GM19023 (cell line): ENCODE results near the gene BICRA.

Source experiments
- ATAC-seq: cut with Tn5 transposase; IDR thresholded peaks from one replicate; pipeline ENCODE4 v1.9.1; 2021; ENCODE audit warnings: mild to moderate bottlenecking, moderate library complexity; ENCODE audit not compliant: unreplicated experiment

BICRA gene

DNA sequence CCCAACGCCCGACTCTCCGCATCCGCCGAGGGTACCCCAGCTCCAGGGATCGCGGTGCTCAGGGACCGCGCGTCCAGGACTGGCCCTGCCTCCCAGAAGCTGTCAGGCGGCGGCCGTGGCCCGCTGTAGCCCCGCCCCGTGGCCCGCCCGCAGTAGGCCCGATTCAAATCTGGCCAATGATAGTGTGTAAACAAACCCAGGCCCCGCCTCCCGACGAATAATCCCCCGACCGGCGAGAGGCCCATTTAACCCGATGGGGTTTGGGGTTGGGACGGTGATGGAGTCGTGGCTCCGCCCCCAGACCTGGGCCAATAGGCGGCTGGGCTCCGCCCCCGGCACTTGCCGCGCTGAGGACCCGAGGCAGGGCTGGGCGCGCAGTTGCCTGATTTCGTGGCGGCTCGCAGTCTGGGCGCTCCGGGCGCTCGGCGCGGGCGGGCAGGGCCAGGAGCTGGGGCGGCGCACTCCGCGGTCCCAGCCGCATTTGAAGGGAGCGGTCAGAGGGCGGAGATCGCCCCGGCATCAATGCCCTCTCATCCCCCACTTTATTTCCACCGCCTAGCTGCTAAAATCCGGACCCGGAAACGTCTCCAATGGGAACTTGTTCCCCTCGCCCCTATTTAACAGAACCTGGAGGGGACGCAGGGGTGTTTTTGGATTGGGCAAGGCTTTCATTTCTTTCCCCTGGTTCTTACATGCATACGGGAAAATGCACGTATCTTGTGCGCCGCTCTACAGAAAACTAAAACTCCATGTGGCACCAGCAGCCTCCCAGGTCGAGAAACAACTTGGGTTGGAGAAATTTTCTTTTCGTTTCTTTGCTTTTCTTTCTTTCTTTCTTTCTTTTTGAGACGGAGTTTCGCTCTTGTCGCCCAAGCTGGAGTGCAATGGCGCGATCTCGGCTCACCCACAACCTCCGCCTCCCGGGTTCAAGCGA, 8.4 kb upstream of the BICRA start:
- peak; percentile 97 for ATAC-seq

DNA sequence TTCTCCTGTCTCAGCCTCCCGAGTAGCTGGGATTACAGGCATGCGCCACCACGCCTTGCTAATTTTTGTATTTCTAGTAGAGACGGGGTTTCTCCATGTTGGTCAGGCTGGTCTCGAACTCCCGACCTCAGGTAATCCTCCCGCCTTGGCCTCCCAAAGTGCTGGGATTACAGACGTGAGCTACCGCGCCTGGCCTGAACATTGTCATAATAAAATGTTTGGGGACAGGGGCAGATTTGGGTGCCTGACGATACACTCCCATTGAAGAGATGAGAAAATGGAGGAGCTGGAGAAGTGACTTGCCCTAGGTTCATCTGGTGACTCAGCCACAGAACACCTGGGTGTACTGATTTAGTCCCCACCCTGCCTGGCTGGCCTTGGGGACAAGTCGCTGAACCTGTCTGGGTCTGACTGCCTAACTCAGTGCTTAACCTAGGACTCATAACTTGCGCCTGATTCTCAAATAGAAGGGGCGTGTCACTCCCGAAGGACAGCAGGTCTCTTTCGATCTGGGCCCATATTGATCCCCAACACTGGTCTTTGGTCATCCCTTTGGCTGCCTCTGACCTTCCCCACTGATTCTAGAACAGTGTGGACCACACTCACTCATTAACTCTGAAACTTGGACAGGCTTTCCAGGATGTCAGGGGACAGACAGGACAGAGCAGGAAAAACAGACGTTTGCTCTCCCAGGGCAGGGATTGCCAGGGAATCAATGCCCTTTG, 7.6 kb upstream of the BICRA start:
- ATAC-seq: no peak

DNA sequence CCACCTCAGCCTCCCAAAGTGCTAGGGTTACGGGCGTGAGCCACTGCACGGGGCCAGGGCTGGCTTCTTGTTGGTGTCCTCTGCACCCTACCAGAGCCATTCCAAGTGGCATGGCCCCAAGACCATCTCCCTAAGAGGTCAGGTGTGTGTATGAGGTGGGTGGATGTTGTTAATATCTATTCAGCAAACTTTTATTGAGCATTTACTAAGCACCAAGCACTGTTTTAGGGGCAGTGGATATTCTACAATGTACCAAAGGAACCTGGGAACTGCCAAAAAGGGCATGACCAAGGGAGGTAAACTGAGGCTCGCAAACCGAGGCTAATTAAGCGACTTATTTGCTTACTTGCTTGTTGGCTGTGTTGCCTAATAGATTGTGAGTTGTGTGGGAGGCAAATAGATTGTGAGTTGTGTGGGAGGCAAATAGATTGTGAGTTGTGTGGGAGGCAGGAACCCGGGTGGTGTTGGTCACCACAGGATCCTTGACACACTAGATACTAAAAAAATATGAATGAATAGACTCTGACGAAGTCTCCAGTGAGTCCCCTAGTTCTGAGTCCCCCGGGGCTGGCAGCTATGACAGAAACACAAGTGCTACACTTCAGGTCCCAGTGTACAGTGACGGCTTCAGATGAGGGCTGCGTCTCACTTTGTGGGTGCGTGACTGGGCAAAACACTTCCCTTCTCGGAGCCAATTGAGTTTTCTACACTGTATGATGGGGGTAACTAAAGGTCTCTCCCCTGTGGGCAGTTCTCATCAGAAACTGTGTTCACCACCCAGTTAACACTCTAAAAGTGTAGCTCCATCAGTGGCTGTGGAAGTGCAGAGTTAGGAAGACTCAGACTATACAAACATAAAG, 5.0 kb upstream of the BICRA start:
- ATAC-seq: no peak

DNA sequence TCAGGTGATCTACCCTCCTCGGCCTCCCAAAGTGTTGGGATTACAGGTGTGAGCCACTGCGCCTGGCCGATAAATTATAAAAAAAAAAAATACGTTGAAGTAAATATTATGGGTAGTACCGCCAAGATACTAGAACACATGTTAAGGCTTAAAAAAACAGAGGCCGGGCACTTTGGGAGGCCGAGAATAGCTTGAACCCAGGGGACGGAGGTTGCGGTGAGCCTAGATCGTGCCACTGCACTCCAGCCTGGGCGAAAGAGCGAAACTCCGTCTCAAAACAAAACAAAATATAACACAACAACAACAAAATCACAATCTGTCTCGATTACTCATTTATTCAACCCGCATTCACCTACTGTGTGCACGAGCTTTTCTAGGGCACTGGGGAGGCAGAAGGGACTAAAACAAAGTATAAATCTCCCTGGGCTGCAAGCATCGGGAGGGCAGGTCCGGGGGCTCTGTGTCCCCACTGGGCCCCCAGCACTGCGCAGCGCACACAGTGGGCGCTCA, 1.3 kb upstream of the BICRA start:
- ATAC-seq: no peak

DNA sequence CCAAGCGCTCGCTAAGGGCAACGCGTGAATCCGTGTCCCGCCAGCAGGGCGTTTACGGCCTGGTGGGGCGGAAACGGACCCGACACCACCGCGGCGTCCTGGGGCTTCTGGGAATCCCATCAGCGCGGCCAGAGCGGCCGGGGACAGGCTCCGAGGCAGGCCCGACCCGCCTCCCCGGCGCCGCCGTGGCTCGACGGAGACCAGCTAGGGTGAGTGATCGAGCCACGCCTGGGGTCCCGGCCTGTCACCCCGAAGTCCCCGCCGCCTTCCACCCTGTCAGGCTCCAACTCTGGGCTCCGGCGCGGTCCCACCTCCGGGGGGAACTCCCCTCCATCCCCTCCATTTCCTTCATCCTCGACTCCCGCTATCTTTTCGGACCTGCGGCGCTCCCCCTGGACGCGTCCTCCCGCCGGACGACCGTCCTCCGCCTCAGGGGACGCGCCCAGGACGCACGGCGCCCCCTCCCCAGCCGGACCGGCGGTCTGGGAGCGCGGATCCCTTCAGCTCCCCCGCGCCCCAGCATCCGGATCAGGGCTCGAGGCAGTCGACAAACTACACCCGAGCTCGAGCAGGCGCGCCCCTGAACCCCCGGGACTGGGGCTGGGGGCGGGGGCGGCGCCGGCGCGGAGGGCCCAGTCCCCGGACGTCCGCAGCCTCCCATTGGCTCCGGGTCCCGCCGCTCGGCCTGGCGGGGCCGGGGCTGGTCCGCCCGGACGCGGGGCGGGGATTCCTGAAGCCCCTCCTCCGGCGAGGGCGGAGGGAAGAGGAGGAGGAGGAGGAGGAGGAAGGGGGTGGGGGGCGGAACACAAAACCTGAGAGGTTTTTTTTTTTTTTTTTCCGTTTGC, 638 bp upstream of the BICRA start:
- peak; percentile 80 for ATAC-seq

DNA sequence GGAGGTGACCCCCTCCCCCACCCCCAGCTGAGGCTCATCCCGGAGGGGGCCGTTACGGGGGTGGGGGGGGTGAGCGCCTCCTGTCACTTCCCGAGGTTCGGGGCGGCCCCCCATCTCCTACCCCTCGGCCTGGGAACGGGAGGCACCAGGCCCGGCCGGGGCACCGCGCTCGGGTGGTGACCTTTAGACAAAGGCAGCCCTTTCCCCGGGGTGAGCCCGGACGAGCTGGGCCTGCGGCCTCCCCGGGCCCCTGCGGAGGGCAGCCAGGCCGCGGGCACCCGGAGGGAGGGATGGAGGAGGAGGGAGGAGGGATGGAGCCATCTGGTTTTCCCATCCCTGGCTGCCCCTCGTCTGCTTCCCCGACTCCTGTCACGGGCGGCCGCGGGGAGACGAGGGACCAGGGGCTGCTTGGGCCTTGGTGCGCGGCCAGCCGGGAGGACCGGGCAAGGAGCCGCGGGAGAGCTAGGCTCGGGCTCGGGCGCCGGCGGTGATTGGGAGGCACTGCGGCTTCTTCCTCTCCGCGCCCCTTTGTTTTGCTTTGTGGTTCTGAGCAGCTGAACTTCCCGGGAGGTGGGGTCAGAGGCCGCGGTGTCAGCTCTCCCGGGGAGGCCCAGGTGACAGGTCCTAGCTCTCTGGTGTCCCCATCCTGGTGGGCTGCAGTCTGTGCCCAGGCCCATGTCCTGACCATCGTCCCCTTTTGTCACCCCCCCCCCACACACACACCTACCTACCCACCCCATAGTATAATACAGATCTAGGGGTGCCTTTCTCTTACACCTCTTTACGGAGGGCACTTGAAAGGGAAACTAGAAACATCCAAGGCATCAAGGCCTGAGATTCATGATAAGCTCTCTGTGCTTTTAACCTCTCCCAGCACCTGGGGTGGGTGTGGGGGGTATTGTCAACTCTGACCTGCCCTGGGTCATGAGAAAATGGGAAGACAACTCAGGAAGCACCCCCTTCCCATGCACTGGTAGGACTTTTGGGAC, 1.3 kb downstream of the BICRA start:
- ATAC-seq: no peak

DNA sequence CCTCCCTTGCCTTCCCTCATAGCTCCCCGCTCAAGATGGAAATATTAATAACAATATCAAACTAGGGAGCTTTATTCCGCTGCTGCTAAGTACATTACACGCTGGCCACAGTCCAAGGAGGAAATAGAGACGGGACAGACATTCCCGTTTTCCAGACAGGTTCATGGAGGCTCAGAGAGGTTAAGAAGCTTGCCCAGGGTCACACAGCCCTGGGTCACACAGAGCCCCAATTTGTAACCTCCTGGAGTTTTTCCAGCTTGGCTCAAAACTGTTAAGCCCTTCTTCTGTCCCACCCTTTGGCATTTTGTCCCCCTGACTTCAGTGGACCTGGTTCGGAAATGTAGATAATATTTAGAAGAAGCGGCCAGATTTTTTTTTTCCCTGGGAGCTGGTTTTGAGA, 2.0 kb downstream of the BICRA start:
- ATAC-seq: no peak

DNA sequence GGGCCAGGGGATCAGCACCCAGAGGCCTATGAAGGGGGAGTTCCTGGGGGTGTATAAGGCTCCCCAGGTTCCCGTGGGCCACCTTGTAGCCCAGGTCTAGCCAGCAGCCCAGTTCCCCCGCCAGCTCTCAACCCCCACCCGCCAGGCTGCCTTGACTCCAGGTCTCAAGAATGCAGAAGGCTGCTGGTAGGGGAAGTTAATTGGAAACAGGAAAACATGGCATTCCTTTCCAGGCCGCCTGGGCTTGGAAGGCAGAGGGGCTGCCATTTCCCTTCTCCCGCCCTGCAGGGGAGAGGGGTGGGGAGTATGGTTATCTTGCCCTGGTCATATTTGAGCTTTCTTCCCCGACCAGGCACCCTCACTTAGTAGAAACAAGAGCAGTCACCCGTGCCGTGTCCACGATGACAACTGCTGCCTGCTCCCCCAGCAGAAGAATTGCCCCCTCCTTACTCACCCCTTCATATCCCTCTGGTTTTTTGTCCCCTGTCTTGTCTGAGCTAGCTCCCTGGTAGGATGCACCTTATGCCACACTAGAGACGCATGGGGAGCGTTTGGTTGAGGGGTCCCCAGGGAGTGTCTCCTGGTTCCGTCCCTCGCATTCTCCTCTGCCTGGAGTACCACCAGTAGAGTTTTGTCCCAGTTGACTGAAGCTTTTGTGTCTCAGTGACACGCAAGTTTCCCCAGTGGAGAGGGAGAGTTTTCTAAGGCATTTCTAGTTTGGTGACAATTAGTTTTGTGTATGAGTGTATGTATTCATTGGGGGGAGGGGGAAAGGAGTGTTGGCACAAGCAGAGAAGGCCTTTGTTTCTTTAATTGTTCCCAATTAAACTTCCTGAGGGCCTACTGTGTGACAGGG, 4.5 kb downstream of the BICRA start:
- ATAC-seq: no peak

DNA sequence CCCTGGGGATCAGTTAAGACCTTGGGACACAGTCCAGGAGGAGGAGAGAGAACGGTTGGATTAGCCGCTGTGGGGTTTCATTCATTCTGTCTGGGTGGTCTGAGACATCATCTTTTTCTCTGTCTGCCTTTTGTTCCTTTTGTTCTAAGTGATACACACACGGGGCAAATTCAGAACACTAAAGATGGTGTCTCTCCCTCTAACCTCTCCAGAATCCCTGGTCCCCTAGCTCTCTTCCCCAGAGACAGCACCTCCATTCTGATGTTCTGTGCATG, 5.0 kb downstream of the BICRA start:
- ATAC-seq: no peak

DNA sequence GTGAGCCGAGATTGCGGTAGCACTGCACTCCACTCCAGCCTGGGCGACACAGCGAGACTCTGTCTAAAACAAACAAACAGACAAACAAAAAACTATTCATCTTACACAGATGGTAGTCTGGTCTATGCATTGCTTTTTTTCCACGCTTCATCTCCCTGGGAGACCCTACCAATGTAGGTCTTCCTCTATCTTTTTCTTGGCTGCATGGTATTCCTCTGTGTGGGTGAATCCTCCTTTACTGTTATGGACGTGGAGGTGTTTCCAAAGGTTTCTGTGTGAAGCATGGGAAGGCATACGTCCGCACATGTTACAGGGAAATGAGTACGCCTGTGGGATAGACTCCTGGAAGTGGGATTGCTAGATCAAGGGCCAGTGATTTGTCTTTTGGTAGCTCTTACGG, 5.6 kb downstream of the BICRA start:
- no peak for ATAC-seq

DNA sequence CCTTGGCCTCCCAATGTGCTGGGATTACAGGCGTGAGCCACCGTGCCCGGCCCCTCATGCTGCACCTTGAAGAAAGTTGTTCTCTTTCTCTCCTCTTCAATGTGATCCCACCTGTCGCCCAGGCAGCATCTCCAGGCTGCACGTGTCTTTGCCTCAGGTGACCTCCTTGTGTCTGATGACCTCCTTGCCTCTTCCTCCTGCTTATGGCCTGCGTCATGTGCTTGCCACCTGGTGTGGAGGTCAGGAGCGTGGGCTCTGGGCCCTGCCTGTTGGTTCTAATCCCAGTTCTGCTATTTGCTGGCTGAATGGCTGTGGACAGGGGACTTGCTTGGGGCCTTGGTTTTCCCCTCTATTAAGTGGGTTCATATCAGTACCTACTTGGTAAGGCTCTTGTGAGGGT, 6.3 kb downstream of the BICRA start:
- ATAC-seq: no peak

DNA sequence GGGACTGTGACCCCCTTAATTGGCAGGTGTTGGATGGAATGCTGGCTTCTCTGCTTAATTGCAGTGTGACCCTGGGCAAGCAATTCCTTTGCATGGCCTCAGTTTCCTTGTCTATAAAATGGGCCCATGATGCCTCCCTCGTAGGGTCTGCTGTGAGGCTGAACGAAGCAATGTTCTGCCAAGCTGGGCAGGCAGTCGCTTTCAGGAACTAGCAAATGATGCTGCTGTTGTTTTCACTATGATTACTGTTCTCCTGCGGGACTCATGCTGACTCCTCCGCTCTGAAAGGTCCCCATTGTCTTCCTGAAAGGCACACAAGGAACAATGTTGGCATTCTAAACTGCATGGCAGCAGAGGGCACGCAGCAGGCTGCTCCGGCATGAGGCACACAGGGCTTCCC, 6.8 kb downstream of the BICRA start:
- no peak for ATAC-seq

DNA sequence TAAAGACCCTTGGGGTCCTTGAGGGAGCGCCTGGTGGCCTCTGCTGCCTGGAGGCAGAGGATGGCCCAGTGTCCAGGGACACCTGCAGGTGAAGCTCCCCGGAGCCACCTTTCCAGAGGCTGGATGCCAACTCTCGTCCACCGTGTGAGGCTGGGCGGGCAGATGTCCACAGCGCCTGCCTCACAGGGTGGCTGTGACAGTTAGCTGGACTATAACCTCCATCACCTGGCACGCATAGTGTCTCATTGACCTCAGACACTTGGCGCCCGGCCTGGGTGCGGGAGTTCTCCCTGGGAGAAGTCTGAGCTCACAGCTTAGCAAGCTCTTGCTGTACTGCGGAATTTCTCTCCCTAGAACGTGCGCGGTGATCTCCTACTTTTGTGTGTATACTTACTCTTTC, 9.8 kb downstream of the BICRA start:
- no peak for ATAC-seq

DNA sequence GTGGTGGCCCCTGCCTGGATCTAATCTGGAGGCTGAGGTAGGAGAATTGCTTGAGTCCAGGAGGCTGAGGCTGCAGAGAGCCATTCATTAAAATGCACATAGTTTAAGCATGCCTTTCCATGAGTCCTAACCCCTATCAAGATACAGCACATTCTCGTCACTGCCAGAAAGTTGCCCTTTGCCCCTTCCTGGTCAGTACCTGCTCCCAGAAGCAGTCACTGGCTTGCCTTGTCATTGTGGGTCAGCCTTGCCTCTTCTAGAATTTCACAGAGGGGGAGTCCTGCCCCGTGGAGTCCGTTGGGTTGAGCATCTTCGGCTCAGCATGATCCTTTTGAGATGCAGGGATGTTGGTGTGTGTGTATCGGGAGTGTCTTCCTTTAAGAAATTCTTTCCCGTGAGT, 10.8 kb downstream of the BICRA start:
- no peak for ATAC-seq

DNA sequence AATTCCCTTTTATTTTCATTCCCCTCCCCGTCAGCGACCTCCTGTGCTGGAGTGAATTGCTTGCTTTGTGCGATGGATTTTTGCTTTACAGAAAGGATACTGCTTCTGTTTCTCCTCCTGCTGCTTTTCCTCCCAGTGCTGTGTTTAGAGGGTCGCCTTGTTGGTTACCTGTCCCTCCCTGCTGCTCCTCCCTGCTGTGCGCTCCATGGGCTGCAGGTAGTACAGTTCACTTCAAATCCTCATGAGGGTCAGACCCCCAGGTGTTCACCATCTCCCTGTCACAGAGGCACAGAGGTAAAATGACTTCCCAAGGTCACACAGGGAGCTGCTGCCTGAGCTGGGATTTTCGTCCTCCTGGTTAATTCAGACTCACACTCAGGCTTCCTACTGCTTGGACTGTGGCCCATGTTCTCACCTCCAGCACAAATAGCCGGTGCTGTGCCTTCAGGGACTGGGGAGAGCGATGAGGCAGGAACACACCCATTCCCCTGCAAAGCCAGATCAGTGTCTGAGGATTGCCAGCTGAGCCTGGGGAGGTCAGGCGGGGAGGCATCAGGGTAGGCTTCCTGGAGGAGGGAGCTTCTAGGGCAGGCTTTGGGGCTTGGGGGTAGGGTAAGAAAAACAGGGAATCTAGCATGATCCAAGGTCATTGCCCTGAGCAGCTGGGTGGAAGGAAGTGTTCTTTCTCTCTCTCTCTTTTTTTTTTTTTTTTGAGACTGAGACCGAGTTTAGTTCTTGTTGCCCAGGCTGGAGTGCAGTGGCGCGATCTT, 14.4 kb downstream of the BICRA start:
- ATAC-seq: no peak

DNA sequence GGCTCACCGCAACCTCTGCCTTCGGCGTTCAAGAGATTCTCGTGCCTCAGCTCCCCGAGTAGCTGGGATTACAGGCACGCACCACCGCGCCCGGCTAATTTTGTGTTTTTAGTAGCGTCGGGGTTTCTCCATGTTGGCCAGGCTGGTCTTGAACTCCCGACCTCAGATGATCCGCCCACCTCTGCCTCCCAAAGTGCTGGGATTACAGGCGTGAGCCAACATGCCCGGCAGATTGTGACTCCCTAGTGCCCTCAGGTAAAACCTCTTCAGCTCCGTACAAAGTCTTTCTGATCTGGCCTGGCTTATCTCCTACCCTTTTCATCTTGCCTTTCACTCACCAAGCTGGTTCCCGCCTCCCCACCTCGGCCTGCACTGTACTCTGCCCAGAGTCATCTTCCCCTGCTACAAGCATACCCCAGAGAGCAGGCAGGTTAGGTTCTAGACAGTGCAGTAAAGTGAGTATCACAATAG, 15.0 kb downstream of the BICRA start:
- no peak for ATAC-seq

DNA sequence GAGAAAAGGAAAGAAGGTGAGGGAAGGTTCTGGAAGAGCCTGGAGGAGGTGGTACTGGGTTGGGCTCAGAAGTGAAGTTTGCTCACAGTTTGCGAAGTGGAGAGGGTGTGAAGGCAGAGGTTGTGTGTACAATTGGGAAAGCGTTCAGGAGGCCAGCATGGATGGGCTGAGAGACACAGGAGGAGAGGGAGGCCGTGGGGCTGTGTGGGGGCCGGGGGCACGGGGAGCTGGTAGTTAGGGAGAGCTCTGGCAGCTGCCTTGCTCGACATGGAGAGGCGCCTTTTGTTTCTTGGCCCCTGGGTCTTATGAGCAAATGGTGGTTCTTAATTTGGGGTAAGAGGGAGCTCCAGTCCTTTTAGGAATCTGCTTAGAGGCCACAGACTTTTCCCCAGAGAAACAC, 16.7 kb downstream of the BICRA start:
- ATAC-seq: no peak
